A172 (cell line): Measurements from ENCODE around the gene FKTN. TPM values are rescaled to one million over a fixed set of nuclear protein-coding genes. Genes with fewer than 3 reads are reported as not detected.
"Not testable (repeated sequence)": the region's sequence is repeated elsewhere in the genome, so short reads cannot be mapped to it uniquely, and the experiment has no call there.

Experiments used
- DNase-seq: peaks from one replicate; pipeline ENCODE4 v3.0.0-alpha.2; 2015; ENCODE audit warnings: low spot score
- total RNA-seq: library from RNA; depleted of rRNA; stranded (reverse); fragments of >200 nt; shearing (Covaris generic); gene quantifications from 2 replicates; pipeline ENCODE4 v1.2.3, GENCODE V29; 2014; rRNA removed

Gene FKTN
- 30.9 and 31.0 TPM in 2 replicates for total RNA-seq

- peak; percentile 86 for DNase-seq
Measured at GRCh38 chr9:105557804-105558610, at the start of gene FKTN. TSS of gene FKTN (plus strand) at chr9:105558131. CDS start at chr9:105575033, 16,902 bp downstream.

- no peak for DNase-seq
Measured at GRCh38 chr9:105508530-105508929, 49.4 kb upstream of the FKTN start.

- peak; percentile 57 for DNase-seq
Measured at GRCh38 chr9:105510024-105510423, 47.9 kb upstream of the FKTN start.

- no peak for DNase-seq
Measured at GRCh38 chr9:105511446-105511845, 46.5 kb upstream of the FKTN start.

GRCh38 chr9:105515811-105516413 is 42.0 kb upstream of the FKTN start:
- DNase-seq: no peak

- DNase-seq: not testable (repeated sequence)
Measured at GRCh38 chr9:105519710-105520369, 38.1 kb upstream of the FKTN start.

GRCh38 chr9:105520992-105521391 is 36.9 kb upstream of the FKTN start:
- not testable (repeated sequence) for DNase-seq

GRCh38 chr9:105522618-105523385 is 35.1 kb upstream of the FKTN start:
- DNase-seq: not testable (repeated sequence)

GRCh38 chr9:105531530-105531929 is 26.4 kb upstream of the FKTN start:
- DNase-seq: no peak

- no peak for DNase-seq
Measured at GRCh38 chr9:105535920-105536668, 21.8 kb upstream of the FKTN start.

GRCh38 chr9:105539452-105539851 is 18.5 kb upstream of the FKTN start:
- peak; percentile 21 for DNase-seq

GRCh38 chr9:105541838-105542237 is 16.1 kb upstream of the FKTN start:
- no peak for DNase-seq

- peak; percentile 23 for DNase-seq
Measured at GRCh38 chr9:105554042-105554441, 3.9 kb upstream of the FKTN start.

GRCh38 chr9:105572455-105572854 is 14.5 kb downstream of the FKTN start:
- no peak for DNase-seq

- not testable (repeated sequence) for DNase-seq
Measured at GRCh38 chr9:105579952-105580351, 22.0 kb downstream of the FKTN start.

GRCh38 chr9:105581550-105581949 is 23.6 kb downstream of the FKTN start:
- not testable (repeated sequence) for DNase-seq

- no peak for DNase-seq
Measured at GRCh38 chr9:105593145-105593544, 35.2 kb downstream of the FKTN start.

- DNase-seq: peak; percentile 74
Measured at GRCh38 chr9:105608721-105609598, 51.0 kb downstream of the FKTN start.

- DNase-seq: no peak
Measured at GRCh38 chr9:105621001-105621400, 63.1 kb downstream of the FKTN start.

GRCh38 chr9:105625088-105625487 is 67.2 kb downstream of the FKTN start:
- DNase-seq: no peak
